Panc1 (cell line): ENCODE measurements around the gene FYCO1. TPM values are rescaled to one million over a fixed set of nuclear protein-coding genes. Genes with fewer than 3 reads are reported as not detected.

Source experiments
- ATAC-seq: fragments of 200-7000 bp; cut with Tn5 transposase; 2 replicates; pipeline ENCODE4 v1.9.1; 2020; ENCODE audit warnings: mild to moderate bottlenecking, moderate library complexity
- BruUV-seq: library from RNA; stranded (reverse); fragments of 400-500 nt; replicated peaks from 2 replicates; lab custom pipeline; 2021; lab: Mats Ljungman, UMichigan
- CTCF ChIA-PET: fragments of 300-600 bp; sonication (Branson Sonifier 250); formaldehyde crosslinking; loops from one replicate; lab custom pipeline; 2022; ENCODE audit warnings: antibody characterized with exemption; lab: Charles Lee
- POLR2A ChIA-PET: fragments of 300-600 bp; sonication (Branson Sonifier 250); formaldehyde crosslinking; loops from one replicate; lab custom pipeline; 2022; ENCODE audit warnings: antibody characterized with exemption; lab: Charles Lee
- DNase-seq: peaks from one replicate; pipeline ENCODE4 v3.0.0-alpha.2; 2010; ENCODE audit warnings: low read depth, low spot score
- H3K27ac ChIP-seq: 2 replicates; pipeline ENCODE4 v1.5.1; 2011; ENCODE audit warnings: mild to moderate bottlenecking, low read length, inconsistent platforms
- H3K27me3 ChIP-seq: fragments of 200-500 bp; sonication (Bioruptor generic); 2 replicates; pipeline ENCODE4 v1.6.0; 2014; ENCODE audit warnings: low read length, inconsistent platforms; ENCODE audit not compliant: control insufficient read depth, insufficient read depth
- H3K36me3 ChIP-seq: fragments of 200-500 bp; sonication (Bioruptor generic); 2 replicates; pipeline ENCODE4 v1.5.1; 2014; ENCODE audit warnings: inconsistent platforms, mild to moderate bottlenecking, low read length, moderate library complexity; ENCODE audit not compliant: control insufficient read depth, insufficient read depth
- H3K4me1 ChIP-seq: 2 replicates; pipeline ENCODE4 v1.5.1; 2011; ENCODE audit warnings: inconsistent platforms, mild to moderate bottlenecking, low read length, moderate library complexity; ENCODE audit not compliant: control insufficient read depth, insufficient read depth
- H3K4me3 ChIP-seq, 2 experiments: 2 replicates each; pipeline ENCODE4 v1.5.1; 2011 to 2012; ENCODE audit warnings: low read depth in 2 of 2, low read length in 2 of 2, mild to moderate bottlenecking in 2 of 2, inconsistent platforms in 1 of 2, moderate library complexity in 1 of 2
- H3K9me3 ChIP-seq: fragments of 200-500 bp; sonication (Bioruptor generic); 2 replicates; pipeline ENCODE4 v1.5.1; 2014; ENCODE audit warnings: low read depth, mild to moderate bottlenecking, inconsistent platforms, low read length, moderate library complexity; ENCODE audit not compliant: control insufficient read depth, insufficient read depth
- CTCF ChIP-seq: fragments of 450-650 bp; IDR thresholded peaks from 2 replicates; pipeline ENCODE4 v1.5.1; 2017; ENCODE audit warnings: mild to moderate bottlenecking
- POLR2AphosphoS5 ChIP-seq: IDR thresholded peaks from 2 replicates; pipeline ENCODE4 v1.6.1; 2012; ENCODE audit warnings: mild to moderate bottlenecking, low read depth, low read length, moderate library complexity
- REST ChIP-seq, 2 experiments: IDR thresholded peaks; 2 replicates each; pipeline ENCODE4 v1.6.1; 2011 to 2012; ENCODE audit warnings: low read depth in 2 of 2, control low read depth in 1 of 2, low read length in 1 of 2, mild to moderate bottlenecking in 1 of 2, moderate library complexity in 1 of 2; ENCODE audit not compliant: insufficient read depth in 1 of 2
- SIN3A ChIP-seq: IDR thresholded peaks from 2 replicates; pipeline ENCODE4 v1.6.1; 2012; ENCODE audit warnings: low read depth, mild to moderate bottlenecking, low read length, moderate library complexity, borderline replicate concordance; ENCODE audit not compliant: insufficient read depth
- TCF7L2 ChIP-seq: IDR thresholded peaks from 2 replicates; pipeline ENCODE4 v1.6.1; 2011; ENCODE audit warnings: mild to moderate bottlenecking, low read depth, low read length, inconsistent platforms
- in situ Hi-C: cut with HindIII; loops from 2 replicates; pipeline ENCODE4 v1.10.0; 2016; ENCODE audit warnings: low sequenced_read_pairs, low pct_unique_long_range_greater_than_20kb
- intact Hi-C: fragments of 100-400 bp; cut with micrococcal nuclease; formaldehyde crosslinking; loops from one replicate; pipeline ENCODE4 v1.10.0; 2022; ENCODE audit not compliant: unreplicated experiment
- total RNA-seq: library from RNA; stranded (reverse); gene quantifications from one replicate; pipeline ENCODE4 v1.2.1, GENCODE V29; 2021; ENCODE audit not compliant: unreplicated experiment

FYCO1 gene
- total RNA-seq, 1 experiment from 2014 or later, result 8.7 TPM

GRCh38 chr3:45990181-45990580 is 5.4 kb downstream of the FYCO1 start:
- no peaks in the 10 kb centered on the region for H3K9me3 ChIP-seq
- H3K27me3 ChIP-seq, result no peaks in the 10 kb centered on the region
- POLR2A ChIA-PET, result no interaction called here
- peaks cover 1% of the 10 kb centered on the region; the same call in 1 of the 2 replicates for H3K36me3 ChIP-seq
- TF ChIP-seq REST (IDR thresholded peaks at IDR 0.05; ENCODE audit: insufficient read depth in 1 of 2, low read depth in 2 of 2, low read length in 1 of 2) (no peak), CTCF (no peak), SIN3A (no peak), TCF7L2 (no peak), POLR2AphosphoS5 (no peak)
- no peak overlapping the region for H3K27ac ChIP-seq
- H3K4me1 ChIP-seq, result peaks cover 4% of the 10 kb centered on the region; the same call in 1 of the 2 replicates
- CTCF ChIA-PET, result no interaction called here
- no peak for ATAC-seq
- in situ Hi-C loops, result no loop called here
- DNase-seq, result no peak
- intact Hi-C loops, result no loop called here
- BruUV-seq, result no TSS peak
- no peak overlapping the region for H3K4me3 ChIP-seq

GRCh38 chr3:45988804-45989203 is 6.8 kb downstream of the FYCO1 start:
- ChIA-PET POLR2A (no interaction called here), CTCF (no interaction called here)
- no peaks in the 10 kb centered on the region for H3K27me3 ChIP-seq
- H3K27ac ChIP-seq, result no peak overlapping the region
- no peaks in the 10 kb centered on the region for H3K9me3 ChIP-seq
- intact Hi-C loops (no loop called here), in situ Hi-C loops (no loop called here)
- H3K4me1 ChIP-seq, result peaks cover 4% of the 10 kb centered on the region; the same call in 1 of the 2 replicates
- DNase-seq (no peak), ATAC-seq (no peak)
- no peak for TF ChIP-seq CTCF
- TF ChIP-seq REST (IDR thresholded peaks at IDR 0.05; ENCODE audit: insufficient read depth in 1 of 2, low read depth in 2 of 2, low read length in 1 of 2), result no peak
- TF ChIP-seq SIN3A, result no peak
- TF ChIP-seq POLR2AphosphoS5, result no peak
- no peak for TF ChIP-seq TCF7L2
- no peaks in the 10 kb centered on the region for H3K36me3 ChIP-seq
- H3K4me3 ChIP-seq, result no peak overlapping the region
- BruUV-seq, result no TSS peak
